OCI-LY1 (cell line): Measurements from ENCODE around the gene DLGAP4.

Experiments
- CTCF ChIP-seq: fragments of 200-600 bp; sonication (generic), shearing (Covaris generic); IDR thresholded peaks from 2 replicates; pipeline ENCODE4 v1.5.1; 2017; ENCODE audit warnings: mild to moderate bottlenecking, antibody characterized with exemption, low read length, moderate library complexity, mixed read lengths
- EZH2 ChIP-seq: fragments of 200-600 bp; sonication (generic), shearing (Covaris generic); IDR thresholded peaks from 2 replicates; pipeline ENCODE4 v1.8.0; 2017; ENCODE audit warnings: borderline replicate concordance, mixed run types, mild to moderate bottlenecking, antibody characterized with exemption, low read length, moderate library complexity, mixed read lengths

- no peak for TF ChIP-seq EZH2
- no peak for TF ChIP-seq CTCF
These were observed 38.5 kb downstream of the DLGAP4 start for GRCh38 chr20:36344517-36345132.
